ENCODE results near the gene PIGR.

The PIGR gene

DNA sequence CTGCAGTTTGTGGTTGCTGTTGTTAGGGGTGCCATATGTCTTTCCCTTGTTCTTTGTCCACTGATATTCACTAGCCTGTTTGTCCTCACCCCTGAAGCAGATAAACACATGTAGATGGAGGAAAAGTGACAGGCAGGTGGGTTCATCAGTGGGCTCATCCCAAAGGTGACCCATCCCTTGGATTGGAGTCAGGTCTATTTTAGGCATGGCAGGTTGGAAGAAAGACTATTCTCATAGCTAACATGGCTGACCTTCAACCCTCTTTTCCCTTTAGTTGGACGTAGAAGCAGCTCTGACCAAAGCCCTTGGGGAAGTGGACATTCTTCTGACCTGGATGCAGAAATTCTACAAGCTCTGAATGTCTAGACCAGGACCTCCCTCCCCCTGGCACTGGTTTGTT is 43.6 kb downstream of the PIGR start:
- H3K36me3 ChIP-seq (ENCODE audit: control insufficient read depth in 4 of 4, insufficient read depth in 4 of 4, low read length in 3 of 4) = peaks cover 0 to 6% (median 2%) of the 10 kb centered on the region in 4 experiments
- H3K27me3 ChIP-seq (replicated peaks in 2 of 5; ENCODE audit: control insufficient read depth in 4 of 5, insufficient read depth in 5 of 5, low read length in 4 of 5) = no peaks in the 10 kb centered on the region
- H3K27ac ChIP-seq (ENCODE audit: insufficient read depth in 1 of 2, low read depth in 1 of 2, low read length in 2 of 2, poor library complexity in 1 of 2, severe bottlenecking in 2 of 2) = no peak overlapping the region
- ChIA-PET CTCF (no interaction called here), POLR2A (no interaction called here)
- H3K9me3 ChIP-seq (ENCODE audit: control extremely low read depth in 1 of 5, control insufficient read depth in 4 of 5, insufficient read depth in 2 of 5, low read depth in 1 of 5, low read length in 4 of 5) = no peaks in the 10 kb centered on the region
- no peak overlapping the region for H3K4me3 ChIP-seq (ENCODE audit: control insufficient read depth in 1 of 7, extremely low read depth in 1 of 7, insufficient read depth in 4 of 7, low read depth in 2 of 7, low read length in 6 of 7)
- 100% methylated on average over 1 of the region's 1 CpG for WGBS (ENCODE audit: insufficient coverage)
- H3K4me1 ChIP-seq (ENCODE audit: control extremely low read depth in 1 of 4, control insufficient read depth in 4 of 4, insufficient read depth in 4 of 4, low read length in 3 of 4) = peaks cover 4 to 16% (median 11%) of the 10 kb centered on the region in 4 experiments
- no peak for DNase-seq

GRCh38 chr1:206901944-206902343 is 44.3 kb downstream of the PIGR start:
- Histone ChIP-seq H3K4me1 (ENCODE audit: control extremely low read depth in 1 of 4, control insufficient read depth in 4 of 4, insufficient read depth in 4 of 4, low read length in 3 of 4) (peaks cover 4 to 16% (median 11%) of the 10 kb centered on the region in 4 experiments), H3K9me3 (ENCODE audit: control extremely low read depth in 1 of 5, control insufficient read depth in 4 of 5, insufficient read depth in 2 of 5, low read depth in 1 of 5, low read length in 4 of 5) (no peaks in the 10 kb centered on the region), H3K4me3 (ENCODE audit: control insufficient read depth in 1 of 7, extremely low read depth in 1 of 7, insufficient read depth in 4 of 7, low read depth in 2 of 7, low read length in 6 of 7) (no peak overlapping the region), H3K27ac (ENCODE audit: insufficient read depth in 1 of 2, low read depth in 1 of 2, low read length in 2 of 2, poor library complexity in 1 of 2, severe bottlenecking in 2 of 2) (no peak overlapping the region), H3K36me3 (ENCODE audit: control insufficient read depth in 4 of 4, insufficient read depth in 4 of 4, low read length in 3 of 4) (peaks cover 0 to 6% (median 2%) of the 10 kb centered on the region in 4 experiments), H3K27me3 (replicated peaks in 2 of 5; ENCODE audit: control insufficient read depth in 4 of 5, insufficient read depth in 5 of 5, low read length in 4 of 5) (no peaks in the 10 kb centered on the region)
- CTCF ChIA-PET = interaction anchor here (3.0 kb wide), 1 partner anchor 10 kb away, joined by 20 read pairs; no protein-coding TSS in a partner anchor
- no peak for DNase-seq
- POLR2A ChIA-PET = no interaction called here
- WGBS (ENCODE audit: insufficient coverage) = 100% methylated on average over 5 of the region's 6 CpGs

- no peaks in the 10 kb centered on the region for H3K27me3 ChIP-seq (replicated peaks in 2 of 5; ENCODE audit: control insufficient read depth in 4 of 5, insufficient read depth in 5 of 5, low read length in 4 of 5)
- WGBS (ENCODE audit: insufficient coverage) = 95% methylated on average over 5 of the region's 7 CpGs
These were observed 46.1 kb downstream of the PIGR start for GRCh38 chr1:206900149-206900548.

GRCh38 chr1:206899717-206900116 is 46.5 kb downstream of the PIGR start:
- H3K4me1 ChIP-seq (ENCODE audit: control extremely low read depth in 1 of 4, control insufficient read depth in 4 of 4, insufficient read depth in 4 of 4, low read length in 3 of 4) = no peaks in the 10 kb centered on the region
- H3K27me3 ChIP-seq (replicated peaks in 2 of 5; ENCODE audit: control insufficient read depth in 4 of 5, insufficient read depth in 5 of 5, low read length in 4 of 5) = no peaks in the 10 kb centered on the region
- no peak overlapping the region for H3K4me3 ChIP-seq (ENCODE audit: control insufficient read depth in 1 of 7, extremely low read depth in 1 of 7, insufficient read depth in 4 of 7, low read depth in 2 of 7, low read length in 6 of 7)
- no peak overlapping the region for H3K27ac ChIP-seq (ENCODE audit: insufficient read depth in 1 of 2, low read depth in 1 of 2, low read length in 2 of 2, poor library complexity in 1 of 2, severe bottlenecking in 2 of 2)
- no peak for DNase-seq
- peaks cover 0 to 6% (median 2%) of the 10 kb centered on the region in 4 experiments for H3K36me3 ChIP-seq (ENCODE audit: control insufficient read depth in 4 of 4, insufficient read depth in 4 of 4, low read length in 3 of 4)
- no peaks in the 10 kb centered on the region for H3K9me3 ChIP-seq (ENCODE audit: control extremely low read depth in 1 of 5, control insufficient read depth in 4 of 5, insufficient read depth in 2 of 5, low read depth in 1 of 5, low read length in 4 of 5)
- ChIA-PET CTCF (interaction anchor here (0.6 to 3.0 kb wide), 5 partner anchors 12 to 158 kb away, joined by 3 to 20 read pairs (median 4); partner anchors contain the start of gene IL20), POLR2A (no interaction called here)
- 95% methylated on average over 5 of the region's 5 CpGs for WGBS (ENCODE audit: insufficient coverage)

More at GRCh38 chr1:206900149-206900548, 46.1 kb downstream of the PIGR start:
- DNase-seq = no peak
- ChIA-PET POLR2A (no interaction called here), CTCF (interaction anchor here (0.6 to 3.0 kb wide), 4 partner anchors 12 to 139 kb away, joined by 3 to 20 read pairs (median 4); partner anchors contain the start of gene IL20)
- H3K36me3 ChIP-seq (ENCODE audit: control insufficient read depth in 4 of 4, insufficient read depth in 4 of 4, low read length in 3 of 4) = peaks cover 0 to 6% (median 2%) of the 10 kb centered on the region in 4 experiments
- no peak overlapping the region for H3K27ac ChIP-seq (ENCODE audit: insufficient read depth in 1 of 2, low read depth in 1 of 2, low read length in 2 of 2, poor library complexity in 1 of 2, severe bottlenecking in 2 of 2)
- peaks cover 0 to under 1% (median 0%) of the 10 kb centered on the region in 4 experiments for H3K4me1 ChIP-seq (ENCODE audit: control extremely low read depth in 1 of 4, control insufficient read depth in 4 of 4, insufficient read depth in 4 of 4, low read length in 3 of 4)
- H3K4me3 ChIP-seq (ENCODE audit: control insufficient read depth in 1 of 7, extremely low read depth in 1 of 7, insufficient read depth in 4 of 7, low read depth in 2 of 7, low read length in 6 of 7) = no peak overlapping the region
- H3K9me3 ChIP-seq (ENCODE audit: control extremely low read depth in 1 of 5, control insufficient read depth in 4 of 5, insufficient read depth in 2 of 5, low read depth in 1 of 5, low read length in 4 of 5) = no peaks in the 10 kb centered on the region

DNA sequence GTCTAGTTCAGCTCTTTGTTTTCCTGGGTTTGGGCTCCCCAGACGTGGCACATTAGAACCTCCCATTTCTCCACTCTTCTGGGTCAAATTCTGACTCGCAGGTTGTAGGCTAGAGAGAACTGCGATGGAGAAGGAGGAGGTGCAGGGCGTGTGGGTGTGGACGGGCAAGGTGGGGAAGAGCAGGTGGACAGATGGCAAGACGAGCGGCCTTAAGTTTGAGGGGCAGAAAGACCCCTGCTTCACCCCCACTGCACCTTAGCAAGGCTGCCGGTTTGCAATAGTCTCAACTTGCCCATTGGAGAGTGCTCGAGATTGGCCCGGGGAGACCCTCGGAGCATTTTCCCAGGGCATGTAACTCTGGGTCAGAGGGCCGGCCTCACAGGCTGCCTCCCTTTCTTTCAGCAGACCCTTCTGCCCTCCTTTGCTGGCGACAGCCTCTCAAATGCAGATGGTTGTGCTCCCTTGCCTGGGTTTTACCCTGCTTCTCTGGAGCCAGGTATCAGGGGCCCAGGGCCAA is 47.3 kb downstream of the PIGR start:
- ChIA-PET POLR2A (no interaction called here), CTCF (interaction anchor here (0.5 to 3.0 kb wide), 3 partner anchors 13 to 158 kb away, joined by 3 to 20 read pairs (median 3); no protein-coding TSS in a partner anchor)
- no peak overlapping the region for H3K4me3 ChIP-seq (ENCODE audit: control insufficient read depth in 1 of 7, extremely low read depth in 1 of 7, insufficient read depth in 4 of 7, low read depth in 2 of 7, low read length in 6 of 7)
- no peaks in the 10 kb centered on the region for H3K9me3 ChIP-seq (ENCODE audit: control extremely low read depth in 1 of 5, control insufficient read depth in 4 of 5, insufficient read depth in 2 of 5, low read depth in 1 of 5, low read length in 4 of 5)
- no peak for DNase-seq
- 92% methylated on average over 6 of the region's 13 CpGs for WGBS (ENCODE audit: insufficient coverage)
- no peaks in the 10 kb centered on the region for H3K27me3 ChIP-seq (replicated peaks in 2 of 5; ENCODE audit: control insufficient read depth in 4 of 5, insufficient read depth in 5 of 5, low read length in 4 of 5)
- H3K27ac ChIP-seq (ENCODE audit: insufficient read depth in 1 of 2, low read depth in 1 of 2, low read length in 2 of 2, poor library complexity in 1 of 2, severe bottlenecking in 2 of 2) = no peak overlapping the region
- H3K4me1 ChIP-seq (ENCODE audit: control extremely low read depth in 1 of 4, control insufficient read depth in 4 of 4, insufficient read depth in 4 of 4, low read length in 3 of 4) = no peaks in the 10 kb centered on the region
- peaks cover 0 to 5% (median 1%) of the 10 kb centered on the region in 4 experiments for H3K36me3 ChIP-seq (ENCODE audit: control insufficient read depth in 4 of 4, insufficient read depth in 4 of 4, low read length in 3 of 4)

DNA sequence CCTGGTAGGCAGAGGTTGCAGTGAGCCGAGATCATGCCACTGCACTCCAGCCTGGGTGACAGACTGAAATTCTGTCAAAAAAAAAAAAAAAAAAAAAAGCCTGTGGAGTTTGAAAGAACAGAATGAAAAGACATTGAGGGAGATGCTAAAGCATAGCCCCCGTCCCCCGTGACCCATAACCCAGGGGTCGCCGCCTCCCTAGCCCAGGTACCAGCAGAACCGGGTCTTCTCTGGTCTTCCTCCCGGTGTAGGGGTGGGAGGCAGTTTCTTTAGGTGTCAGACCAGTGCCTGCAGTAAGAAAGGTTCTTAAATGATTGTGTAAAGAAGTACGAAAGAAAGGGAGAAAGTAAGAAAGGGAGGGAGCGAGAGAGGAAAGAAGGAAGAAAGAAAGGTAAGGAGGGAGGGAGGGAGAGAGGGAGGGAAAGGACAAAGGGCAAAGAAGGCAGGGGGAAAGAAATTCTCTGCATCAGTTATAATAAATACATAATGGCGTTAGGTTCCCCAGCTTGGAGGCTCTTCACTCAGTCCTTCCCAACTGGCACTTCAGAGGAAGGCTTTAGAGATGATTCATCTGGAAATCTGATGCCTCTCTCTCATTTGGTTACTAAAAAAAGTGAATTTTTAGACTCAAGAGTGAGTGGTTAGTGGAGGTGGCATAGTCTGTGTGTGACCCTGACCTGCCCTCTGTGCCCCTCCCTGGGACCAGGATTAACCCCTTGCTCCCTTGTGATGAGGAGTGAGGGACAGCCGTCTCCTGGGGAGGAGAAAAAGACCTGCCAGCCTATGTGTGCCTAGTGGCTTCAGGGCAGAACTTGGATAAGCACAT is 48.0 kb downstream of the PIGR start:
- Histone ChIP-seq H3K4me1 (ENCODE audit: control extremely low read depth in 1 of 4, control insufficient read depth in 4 of 4, insufficient read depth in 4 of 4, low read length in 3 of 4) (no peaks in the 10 kb centered on the region), H3K9me3 (ENCODE audit: control extremely low read depth in 1 of 5, control insufficient read depth in 4 of 5, insufficient read depth in 2 of 5, low read depth in 1 of 5, low read length in 4 of 5) (no peaks in the 10 kb centered on the region), H3K27me3 (replicated peaks in 2 of 5; ENCODE audit: control insufficient read depth in 4 of 5, insufficient read depth in 5 of 5, low read length in 4 of 5) (no peaks in the 10 kb centered on the region), H3K4me3 (ENCODE audit: control insufficient read depth in 1 of 7, extremely low read depth in 1 of 7, insufficient read depth in 4 of 7, low read depth in 2 of 7, low read length in 6 of 7) (no peak overlapping the region), H3K36me3 (ENCODE audit: control insufficient read depth in 4 of 4, insufficient read depth in 4 of 4, low read length in 3 of 4) (peaks cover 0 to 2% (median 1%) of the 10 kb centered on the region in 4 experiments), H3K27ac (ENCODE audit: insufficient read depth in 1 of 2, low read depth in 1 of 2, low read length in 2 of 2, poor library complexity in 1 of 2, severe bottlenecking in 2 of 2) (no peak overlapping the region)
- POLR2A ChIA-PET = no interaction called here
- WGBS (ENCODE audit: insufficient coverage) = 85% methylated on average over 9 of the region's 11 CpGs
- no peak for DNase-seq
- CTCF ChIA-PET = interaction anchor here (0.5 to 1.3 kb wide), 3 partner anchors 16 to 157 kb away, joined by 3 read pairs; no protein-coding TSS in a partner anchor

DNA sequence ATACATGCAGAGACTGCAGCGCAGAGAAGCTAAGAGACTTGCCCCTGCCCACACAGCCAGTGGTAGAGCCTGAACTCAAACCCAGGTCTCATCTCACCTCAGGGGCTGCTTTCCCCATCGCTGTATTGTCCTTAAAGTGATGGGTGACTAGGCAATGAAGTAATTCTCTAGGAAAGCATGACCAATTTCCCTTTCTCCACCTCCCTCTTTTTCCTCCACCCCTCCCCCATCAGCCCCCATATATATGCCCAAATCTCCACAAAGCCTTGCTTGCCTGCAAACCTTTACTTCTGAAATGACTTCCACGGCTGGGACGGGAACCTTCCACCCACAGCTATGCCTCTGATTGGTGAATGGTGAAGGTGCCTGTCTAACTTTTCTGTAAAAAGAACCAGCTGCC is 49.1 kb downstream of the PIGR start, which contains the start of gene IL24:
Gene IL24 (plus strand): TSS at position 269 of the 400 bp plus-strand sequence. CDS start 390 bp downstream, outside the sequence.
- Histone ChIP-seq H3K9me3 (ENCODE audit: control extremely low read depth in 1 of 5, control insufficient read depth in 4 of 5, insufficient read depth in 2 of 5, low read depth in 1 of 5, low read length in 4 of 5) (no peaks in the 10 kb centered on the region), H3K27me3 (replicated peaks in 2 of 5; ENCODE audit: control insufficient read depth in 4 of 5, insufficient read depth in 5 of 5, low read length in 4 of 5) (no peaks in the 10 kb centered on the region), H3K4me1 (ENCODE audit: control extremely low read depth in 1 of 4, control insufficient read depth in 4 of 4, insufficient read depth in 4 of 4, low read length in 3 of 4) (no peaks in the 10 kb centered on the region), H3K4me3 (ENCODE audit: control insufficient read depth in 1 of 7, extremely low read depth in 1 of 7, insufficient read depth in 4 of 7, low read depth in 2 of 7, low read length in 6 of 7) (no peak within 1 kb of the TSS), H3K36me3 (ENCODE audit: control insufficient read depth in 4 of 4, insufficient read depth in 4 of 4, low read length in 3 of 4) (no peaks in the 10 kb centered on the region), H3K27ac (ENCODE audit: insufficient read depth in 1 of 2, low read depth in 1 of 2, low read length in 2 of 2, poor library complexity in 1 of 2, severe bottlenecking in 2 of 2) (no peak within 1 kb of the TSS)
- ChIA-PET POLR2A (no interaction called here), CTCF (interaction anchor here (0.8 to 1.3 kb wide), 4 partner anchors 8 to 15 kb away, joined by 3 to 4 read pairs (median 4); no protein-coding TSS in a partner anchor)
- no peak for DNase-seq
- WGBS (ENCODE audit: insufficient coverage) = 88% methylated on average over 3 of the region's 4 CpGs

Measured in common myeloid progenitor, CD34-positive (primary cell).